HepG2 (cell line): ENCODE measurements around the gene CCDC57. TPM values are rescaled to one million over a fixed set of nuclear protein-coding genes. Genes with fewer than 3 reads are reported as not detected.
A peak's percentile ranks its signal among the peaks of the same experiment; 100 is the strongest.

Experiments used
- AFF4 ChIP-seq: sonication (generic); formaldehyde crosslinking; IDR thresholded peaks from 2 replicates; pipeline ENCODE4 v1.4.0; 2020; ENCODE audit warnings: missing genetic modification reagents
- CBX5 ChIP-seq: sonication (generic); formaldehyde crosslinking; IDR thresholded peaks from 2 replicates; pipeline ENCODE4 v1.4.0; 2020; ENCODE audit warnings: missing genetic modification reagents, borderline replicate concordance
- KDM2A ChIP-seq: sonication (generic); formaldehyde crosslinking; IDR thresholded peaks from 2 replicates; pipeline ENCODE4 v1.4.0; 2020; ENCODE audit warnings: low read depth, missing genetic modification reagents, borderline replicate concordance
- MEIS1 ChIP-seq: sonication (generic); formaldehyde crosslinking; IDR thresholded peaks from 2 replicates; pipeline ENCODE4 v1.9.0; 2021; ENCODE audit warnings: mild to moderate bottlenecking, missing genetic modification reagents, moderate library complexity, borderline replicate concordance
- NR2F1 ChIP-seq, 2 experiments: fragments of 450-650 bp in 1 of 2; formaldehyde crosslinking in 1 of 2; IDR thresholded peaks; 2 replicates each; pipeline versions ENCODE4 v1.5.0 to v1.6.1; 2016 to 2020; ENCODE audit warnings: mild to moderate bottlenecking in 1 of 2, missing compliant biosample characterization in 1 of 2, missing genetic modification reagents in 1 of 2, moderate library complexity in 1 of 2
- POLR2A ChIP-seq, 2 experiments: IDR thresholded peaks; 2 replicates each; pipeline ENCODE4 v1.6.1; 2011; ENCODE audit warnings: low read depth in 2 of 2, low read length in 2 of 2, mild to moderate bottlenecking in 1 of 2, moderate library complexity in 1 of 2; ENCODE audit not compliant: insufficient read depth in 1 of 2
- PPARG ChIP-seq: conservative IDR thresholded peaks from 2 replicates; pipeline ENCODE4 v1.6.1; 2016; ENCODE audit warnings: missing biosample characterization, missing genetic modification reagents
- THAP7 ChIP-seq: sonication (generic); formaldehyde crosslinking; IDR thresholded peaks from 2 replicates; pipeline ENCODE4 v1.8.1; 2023; ENCODE audit warnings: mild to moderate bottlenecking, missing genetic modification reagents
- TOE1 ChIP-seq: sonication (generic); formaldehyde crosslinking; IDR thresholded peaks from 2 replicates; pipeline ENCODE4 v1.4.0; 2020; ENCODE audit warnings: mild to moderate bottlenecking, missing genetic modification reagents
- ZBTB2 ChIP-seq: sonication (generic); formaldehyde crosslinking; IDR thresholded peaks from 2 replicates; pipeline ENCODE4 v1.8.0; 2022; ENCODE audit warnings: low read depth, missing genetic modification reagents
- ZBTB33 ChIP-seq: sonication (generic); formaldehyde crosslinking; IDR thresholded peaks from 2 replicates; pipeline ENCODE4 v1.4.0; 2020; ENCODE audit warnings: missing genetic modification reagents
- ZNF17 ChIP-seq: sonication (generic); formaldehyde crosslinking; IDR thresholded peaks from 2 replicates; pipeline ENCODE4 v1.5.0; 2020; ENCODE audit warnings: mild to moderate bottlenecking, missing genetic modification reagents
- ZNF446 ChIP-seq: sonication (generic); formaldehyde crosslinking; IDR thresholded peaks from 2 replicates; pipeline ENCODE4 v1.5.0; 2020; ENCODE audit warnings: mild to moderate bottlenecking, missing genetic modification reagents
- ZNF451 ChIP-seq: sonication (generic); formaldehyde crosslinking; IDR thresholded peaks from 2 replicates; pipeline ENCODE4 v1.5.0; 2020; ENCODE audit warnings: mild to moderate bottlenecking, missing genetic modification reagents
- ZNF687 ChIP-seq: sonication (generic); formaldehyde crosslinking; IDR thresholded peaks from 2 replicates; pipeline ENCODE4 v1.5.1; 2020; ENCODE audit warnings: mild to moderate bottlenecking, missing genetic modification reagents, moderate library complexity
- polyA plus RNA-seq, 8 experiments: library from polyadenylated mRNA; depleted of rRNA in 3 of 8; stranded (reverse) in 7 of 8; unstranded in 1 of 8; fragments of >200 nt; fragmentation: Illumina TruSeq in 4 of 8; extraction: Trizol in 4 of 8; gene quantifications; 2 replicates each; pipeline versions ENCODE4 v1.2.1 to v1.2.3, GENCODE V29; 2011 to 2016; ENCODE audit warnings: low read depth in 4 of 8, missing spikeins in 1 of 8, mixed read lengths in 1 of 8; ENCODE audit not compliant: insufficient read depth in 1 of 8
- total RNA-seq, 5 experiments: library from RNA; depleted of rRNA; stranded (reverse); fragments of >200 nt; fragmentation: Illumina TruSeq; extraction: Trizol; gene quantifications; 2 replicates each; pipeline ENCODE4 v1.2.3, GENCODE V29; 2016; ENCODE audit warnings: low read depth in 1 of 5

The CCDC57 gene
- total and polyA plus RNA-seq, 2 of the 13 experiments (the other 11 are each of a cell fraction or from before 2014, with no cell fraction given) = 59.3 to 59.9 TPM

GRCh38 chr17:82225368-82226029, 12.9 kb upstream of the CCDC57 start (continued):
- TF ChIP-seq KDM2A (CRISPR knock-in tag) (peak; percentile 54; the same call in 1 of the 2 replicates), AFF4 (CRISPR knock-in tag) (no peak), ZBTB33 (CRISPR knock-in tag) (no peak), ZNF446 (CRISPR knock-in tag) (no peak), CBX5 (CRISPR knock-in tag) (no peak), ZNF451 (CRISPR knock-in tag) (no peak), ZNF687 (CRISPR knock-in tag) (peak; percentile 78), NR2F1 (CRISPR knock-in tag; IDR thresholded peaks at IDR 0.05) (0 out of 4 replicates have a peak, but pooled peaks of 1 of the 2 experiments have one; percentile 19), THAP7 (CRISPR knock-in tag) (no peak), POLR2A (IDR thresholded peaks at IDR 0.05; ENCODE audit: insufficient read depth in 1 of 2, low read depth in 2 of 2, low read length in 2 of 2) (peak in 1 of 2 experiments; percentile 32; a peak in 1 of 4 replicates), TOE1 (no peak), PPARG (no peak), ZNF17 (CRISPR knock-in tag) (no peak), MEIS1 (no peak; the same call in 1 of the 2 replicates), ZBTB2 (CRISPR knock-in tag) (no peak)
